Ectodermal cell (in vitro differentiated cells): ENCODE results near the gene ZC3H7B.

ENCODE experiments used
- H3K27ac ChIP-seq: 2 replicates; pipeline ENCODE4 v1.7.0; 2013; ENCODE audit warnings: mild to moderate bottlenecking, low read depth, low read length; ENCODE audit not compliant: insufficient read depth, poor library complexity, severe bottlenecking
- H3K27me3 ChIP-seq: 2 replicates; pipeline ENCODE4 v1.7.0; 2013; ENCODE audit warnings: mild to moderate bottlenecking, low read length; ENCODE audit not compliant: insufficient read depth, control insufficient read depth, poor library complexity, severe bottlenecking
- H3K36me3 ChIP-seq: one replicate; pipeline ENCODE4 v1.7.0; 2013; ENCODE audit warnings: low read length; ENCODE audit not compliant: control insufficient read depth, insufficient read depth
- H3K4me1 ChIP-seq: one replicate; pipeline ENCODE4 v1.7.0; 2013; ENCODE audit warnings: low read length; ENCODE audit not compliant: control insufficient read depth, insufficient read depth
- H3K4me3 ChIP-seq: 2 replicates; pipeline ENCODE4 v1.7.0; 2013; ENCODE audit warnings: low read depth, low read length, control low read depth; ENCODE audit not compliant: insufficient read depth
- H3K9me3 ChIP-seq: 2 replicates; pipeline ENCODE4 v1.7.0; 2013; ENCODE audit warnings: mild to moderate bottlenecking, low read length, moderate library complexity; ENCODE audit not compliant: control insufficient read depth
- WGBS, 2 experiments: methylation state at CpG; one replicate each; pipeline ENCODE4 v1.1.7; 2013; ENCODE audit warnings: missing lambda C conversion rate in 2 of 2; 5-methylcytosine and 5-hydroxymethylcytosine counted together

The ZC3H7B gene

GRCh38 chr22:41302021-41302767 is 869 bp downstream of the ZC3H7B start:
- Histone ChIP-seq H3K4me3 (peak overlapping the region; percentile 86), H3K4me1 (peaks cover 13% of the 10 kb centered on the region), H3K36me3 (no peaks in the 10 kb centered on the region), H3K27ac (no peak overlapping the region), H3K27me3 (no peaks in the 10 kb centered on the region), H3K9me3 (no peaks in the 10 kb centered on the region)
- WGBS, 2 experiments, result 0 to 1% methylated on average over 60 of the region's 60 CpGs

DNA sequence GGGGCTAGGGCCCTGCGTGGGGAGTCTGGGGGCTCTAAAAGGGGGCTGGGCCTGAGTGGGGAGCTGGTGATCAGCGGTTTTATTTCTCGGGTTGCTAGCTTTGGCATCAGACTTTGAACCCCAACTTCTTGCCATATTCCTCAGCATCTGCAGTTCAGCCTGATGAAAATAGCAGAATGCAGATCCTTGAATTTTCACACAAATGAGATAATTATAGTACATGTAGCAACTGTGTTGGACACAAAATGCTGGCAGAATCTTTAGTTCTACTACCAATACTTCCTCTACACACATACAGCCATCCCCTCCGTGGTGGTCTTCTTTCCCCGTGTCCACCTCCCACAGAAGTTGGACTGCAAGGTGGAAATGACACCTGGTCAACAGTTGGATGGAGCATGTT is 1.5 kb downstream of the ZC3H7B start:
- 37 to 41% methylated on average over 5 of the region's 5 CpGs for WGBS, 2 experiments
- H3K36me3 ChIP-seq, result no peaks in the 10 kb centered on the region
- peak overlapping the region; percentile 86 for H3K4me3 ChIP-seq
- H3K4me1 ChIP-seq, result peaks cover 13% of the 10 kb centered on the region
- H3K27ac ChIP-seq, result no peak overlapping the region
- no peaks in the 10 kb centered on the region for H3K27me3 ChIP-seq
- no peaks in the 10 kb centered on the region for H3K9me3 ChIP-seq

DNA sequence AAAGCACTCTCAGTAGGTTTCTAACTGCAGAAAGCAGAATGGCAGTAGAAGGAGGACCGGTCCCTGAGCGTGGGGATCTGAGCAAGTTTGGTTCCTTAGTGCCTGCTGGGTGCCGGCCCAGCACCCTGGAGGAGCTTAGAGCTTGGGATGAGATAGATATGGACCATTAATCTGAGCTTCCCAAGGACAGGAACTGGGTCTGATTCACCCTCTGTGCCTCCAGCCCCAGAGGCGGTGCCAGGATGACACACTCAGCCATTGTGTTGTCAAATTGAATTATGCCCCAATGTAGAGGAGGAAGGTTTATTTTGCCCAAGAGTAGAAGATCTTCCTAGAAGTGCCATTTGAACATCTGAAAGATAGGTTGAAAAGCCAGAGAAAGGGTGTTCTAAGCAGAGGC is 4.3 kb downstream of the ZC3H7B start:
- no peak overlapping the region for H3K4me3 ChIP-seq
- peaks cover 3% of the 10 kb centered on the region for H3K36me3 ChIP-seq
- H3K27me3 ChIP-seq, result no peaks in the 10 kb centered on the region
- H3K9me3 ChIP-seq, result no peaks in the 10 kb centered on the region
- WGBS, 2 experiments, result 95 to 96% methylated on average over 4 of the region's 4 CpGs
- H3K27ac ChIP-seq, result no peak overlapping the region
- H3K4me1 ChIP-seq, result peaks cover 11% of the 10 kb centered on the region

DNA sequence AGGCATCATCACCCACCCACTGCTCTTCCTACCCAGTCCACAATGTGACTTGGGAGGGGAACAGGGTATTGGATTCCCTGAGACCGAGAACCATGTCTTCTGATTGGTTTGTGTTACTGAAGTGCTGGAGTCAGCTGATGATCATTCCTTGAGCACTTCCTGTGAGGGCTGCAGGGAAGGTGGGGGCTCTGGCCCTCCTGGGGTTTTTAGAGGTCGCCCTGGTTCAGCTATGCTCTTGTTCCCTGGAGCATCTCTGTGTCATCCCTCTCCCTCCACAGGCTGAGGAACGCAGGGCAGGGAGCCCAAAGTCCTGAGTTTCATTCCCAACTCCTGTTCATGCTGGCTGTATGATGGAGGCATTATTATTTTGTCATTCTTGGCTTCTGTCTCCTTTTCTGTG is 6.7 kb downstream of the ZC3H7B start:
- 64 to 66% methylated on average over 3 of the region's 3 CpGs for WGBS, 2 experiments
- Histone ChIP-seq H3K36me3 (peaks cover 3% of the 10 kb centered on the region), H3K9me3 (no peaks in the 10 kb centered on the region), H3K27ac (no peak overlapping the region), H3K27me3 (no peaks in the 10 kb centered on the region), H3K4me3 (no peak overlapping the region), H3K4me1 (no peaks in the 10 kb centered on the region)

DNA sequence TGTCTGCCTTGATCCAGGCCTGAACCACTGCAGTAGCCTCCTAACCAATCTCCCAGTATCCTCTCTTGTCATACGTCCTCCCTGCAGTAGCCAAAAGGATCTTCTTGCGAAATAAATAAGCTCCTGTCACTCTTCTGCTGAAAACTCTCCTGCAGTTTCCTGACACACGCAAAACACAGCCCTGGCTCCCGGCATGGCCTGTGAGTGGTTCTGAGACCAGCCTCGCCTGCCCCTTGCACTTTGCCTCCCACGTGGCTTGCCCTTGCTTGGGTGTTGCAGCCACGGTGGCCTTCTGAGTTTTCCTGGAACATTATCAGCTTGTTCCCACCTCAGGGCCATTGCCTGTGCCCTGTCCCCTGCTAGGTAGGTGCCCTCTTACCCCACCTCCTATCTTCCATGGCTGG is 7.2 kb downstream of the ZC3H7B start:
- Histone ChIP-seq H3K27me3 (no peaks in the 10 kb centered on the region), H3K27ac (no peak overlapping the region), H3K36me3 (peaks cover 3% of the 10 kb centered on the region), H3K4me1 (no peaks in the 10 kb centered on the region), H3K4me3 (no peak overlapping the region), H3K9me3 (no peaks in the 10 kb centered on the region)
- 92% methylated on average over 7 of the region's 7 CpGs for WGBS, 2 experiments

- WGBS, 2 experiments, result 94 to 95% methylated on average over 1 of the region's 1 CpG
- H3K27ac ChIP-seq, result no peak overlapping the region
- H3K27me3 ChIP-seq, result no peaks in the 10 kb centered on the region
- no peaks in the 10 kb centered on the region for H3K4me1 ChIP-seq
- peaks cover 3% of the 10 kb centered on the region for H3K36me3 ChIP-seq
- no peaks in the 10 kb centered on the region for H3K9me3 ChIP-seq
- no peak overlapping the region for H3K4me3 ChIP-seq
Measured at GRCh38 chr22:41310336-41310735, 9.0 kb downstream of the ZC3H7B start.

DNA sequence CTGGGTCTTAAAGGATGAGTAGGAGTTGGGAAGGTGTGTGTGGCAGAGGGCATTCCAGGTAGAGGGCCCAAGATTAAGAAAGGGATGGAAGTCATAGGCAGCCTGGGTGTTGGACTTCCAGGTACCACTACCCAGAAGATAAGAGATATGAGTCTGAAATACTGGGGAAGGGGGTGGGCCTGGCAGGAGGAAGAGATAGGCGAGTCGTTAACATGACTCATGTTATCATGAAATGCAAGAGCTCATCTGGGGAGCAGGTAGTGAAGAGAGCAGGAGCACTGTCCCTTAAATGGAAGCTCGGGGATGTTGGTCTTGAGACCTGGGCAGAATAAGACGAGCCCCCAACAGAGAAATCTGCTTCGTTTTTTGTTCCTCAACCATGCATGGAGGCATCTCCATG is 10.2 kb downstream of the ZC3H7B start:
- no peak overlapping the region for H3K4me3 ChIP-seq

DNA sequence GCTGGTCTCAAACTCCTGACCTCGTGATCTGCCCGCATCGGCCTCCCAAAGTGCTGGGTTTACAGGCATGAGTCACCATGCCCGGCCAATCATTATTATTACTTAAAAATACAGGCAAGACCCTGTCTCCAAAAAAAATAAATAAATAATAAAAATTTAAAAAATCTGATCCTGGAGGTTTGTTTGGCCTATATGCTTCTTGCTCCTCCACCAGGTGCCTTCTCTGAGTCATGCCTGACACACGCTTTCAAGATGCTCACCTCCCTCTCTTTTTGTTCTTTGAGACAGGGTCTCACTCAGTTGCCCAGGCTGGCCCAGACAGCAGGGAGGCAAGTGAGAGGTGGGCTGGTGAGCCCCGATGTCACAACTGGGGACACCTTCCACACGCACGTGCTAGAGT is 13.5 kb downstream of the ZC3H7B start:
- WGBS, 2 experiments, result 94 to 96% methylated on average over 7 to 8 of the region's 8 CpGs
- no peak overlapping the region for H3K4me3 ChIP-seq
- H3K36me3 ChIP-seq, result no peaks in the 10 kb centered on the region
- H3K9me3 ChIP-seq, result no peaks in the 10 kb centered on the region
- H3K27ac ChIP-seq, result no peak overlapping the region
- no peaks in the 10 kb centered on the region for H3K27me3 ChIP-seq
- no peaks in the 10 kb centered on the region for H3K4me1 ChIP-seq

More for the DNA sequence above, 10.2 kb downstream of the ZC3H7B start:
- Histone ChIP-seq H3K9me3 (no peaks in the 10 kb centered on the region), H3K36me3 (peaks cover 3% of the 10 kb centered on the region), H3K27me3 (no peaks in the 10 kb centered on the region), H3K4me1 (no peaks in the 10 kb centered on the region), H3K27ac (no peak overlapping the region)
- 73 to 80% methylated on average over 5 of the region's 5 CpGs for WGBS, 2 experiments

DNA sequence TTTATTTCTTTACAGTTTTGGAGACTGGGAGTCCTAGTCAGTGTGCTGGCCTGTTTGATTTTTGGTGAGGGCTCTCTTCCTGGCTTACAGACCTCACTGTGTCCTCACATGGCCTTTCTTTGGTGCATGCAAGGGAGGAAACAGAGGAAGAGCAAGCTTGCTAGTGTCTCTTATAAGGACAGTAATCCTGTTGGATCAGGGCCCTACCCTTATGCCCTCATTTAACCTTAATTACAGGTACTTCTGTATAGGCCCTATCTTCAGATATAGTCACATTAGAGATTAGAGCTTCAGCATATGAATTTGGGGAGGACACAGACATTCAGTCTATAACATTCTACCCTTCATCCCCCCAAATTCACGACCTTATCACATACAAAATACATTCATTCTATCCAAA is 14.3 kb downstream of the ZC3H7B start:
- WGBS, 2 experiments, result 78 to 92% methylated on average over 1 of the region's 1 CpG
- no peaks in the 10 kb centered on the region for H3K27me3 ChIP-seq
- H3K4me1 ChIP-seq, result no peaks in the 10 kb centered on the region
- H3K27ac ChIP-seq, result no peak overlapping the region
- no peak overlapping the region for H3K4me3 ChIP-seq
- peaks cover 1% of the 10 kb centered on the region for H3K36me3 ChIP-seq
- H3K9me3 ChIP-seq, result no peaks in the 10 kb centered on the region

DNA sequence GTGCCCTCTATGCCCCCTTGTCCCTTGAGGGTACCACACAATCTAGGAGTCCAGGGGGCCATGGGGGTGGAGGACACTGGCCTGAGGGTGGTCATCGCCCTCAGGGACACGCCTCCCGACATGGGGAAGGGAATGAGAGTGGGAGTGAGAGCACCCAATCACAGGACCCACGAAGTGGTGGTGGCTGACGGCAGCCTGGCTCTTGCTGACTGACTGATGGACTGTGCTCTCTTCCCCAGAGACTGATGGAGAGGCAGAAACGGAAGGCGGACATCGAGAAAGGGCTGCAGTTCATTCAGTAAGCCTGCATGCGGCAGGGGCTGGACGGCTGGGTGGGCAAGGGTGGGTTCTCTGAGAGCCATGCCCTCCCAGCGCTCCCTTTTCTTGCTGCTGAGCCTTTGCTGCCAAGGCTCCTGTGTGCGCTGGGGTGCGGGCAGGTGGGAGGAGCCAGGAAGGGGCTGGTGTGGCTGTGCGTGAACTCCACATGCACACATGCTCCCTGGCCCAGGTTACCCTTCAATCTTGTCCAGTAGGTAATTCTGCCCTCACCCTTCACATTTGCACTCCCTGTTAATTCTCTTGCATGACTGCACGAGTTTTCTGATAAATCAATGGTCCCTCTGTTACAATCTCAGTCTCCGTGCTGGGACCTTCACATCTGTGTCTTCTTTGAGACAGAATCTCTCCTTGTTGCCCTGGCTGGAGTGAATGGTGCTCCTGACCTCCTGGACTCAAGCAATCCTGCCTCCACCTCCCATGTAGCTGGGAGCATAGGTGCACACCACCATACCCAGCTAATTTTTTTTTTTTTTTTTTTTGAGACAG is 19.3 kb downstream of the ZC3H7B start:
- Histone ChIP-seq H3K9me3 (no peaks in the 10 kb centered on the region), H3K4me3 (no peak overlapping the region), H3K27me3 (no peaks in the 10 kb centered on the region), H3K36me3 (peaks cover 5% of the 10 kb centered on the region), H3K27ac (no peak overlapping the region), H3K4me1 (no peaks in the 10 kb centered on the region)
- WGBS, 2 experiments, result 91 to 96% methylated on average over 16 of the region's 16 CpGs
